ENCODE results near the gene DYNLT5. TPM values are rescaled to one million over a fixed set of nuclear protein-coding genes. Genes with fewer than 3 reads are reported as not detected.

DYNLT5 gene
- total and polyA plus RNA-seq, 3 experiments from 2014 or later: not detected

DNA sequence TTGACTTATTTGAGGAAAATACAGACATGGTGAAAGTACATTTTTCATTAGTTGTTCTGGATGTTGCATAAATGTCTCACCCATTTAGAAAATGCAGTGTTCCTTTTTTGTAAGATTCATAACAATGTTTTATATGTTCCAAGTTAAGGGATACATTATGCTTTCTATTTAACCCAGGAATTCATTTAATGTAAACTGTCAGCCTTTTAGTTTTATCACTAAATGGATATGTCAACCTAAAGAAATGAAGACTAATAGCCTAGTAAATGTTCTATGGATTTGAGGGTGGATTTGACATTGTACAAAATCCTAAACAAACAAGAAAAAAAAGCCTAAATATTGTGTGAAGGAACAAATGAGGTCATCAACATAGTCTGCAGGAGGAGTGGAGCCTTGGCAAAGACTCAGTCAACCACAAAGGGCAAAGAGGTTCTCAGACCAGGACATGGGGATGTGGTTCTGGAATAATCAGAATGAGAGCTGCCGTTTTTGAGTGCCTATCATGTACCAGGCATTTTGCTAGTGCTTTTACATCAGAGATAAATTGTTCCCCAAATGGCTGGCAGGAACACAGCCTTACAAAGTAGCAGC lies 57.6 kb downstream of the DYNLT5 start:
- DNase-seq: no peak
- CTCF ChIA-PET: no interaction called here
- peaks cover 0 to 1% (median 0%) of the 10 kb centered on the region in 5 donors for H3K9me3 Mint-ChIP-seq
- no peaks in the 10 kb centered on the region for H3K36me3 ChIP-seq (ENCODE audit: insufficient read depth, low read length)
- no peak overlapping the region for H3K4me3 ChIP-seq (ENCODE audit: low read length)
- peaks cover 0 to 11% (median 0%) of the 10 kb centered on the region in 3 donors for H3K36me3 Mint-ChIP-seq
- no peaks in the 10 kb centered on the region for H3K27me3 ChIP-seq (ENCODE audit: insufficient read depth, low read length, poor library complexity, severe bottlenecking)
- H3K4me1 ChIP-seq (ENCODE audit: insufficient read depth, low read length): no peaks in the 10 kb centered on the region
- POLR2A ChIA-PET: no interaction called here
- no peaks in the 10 kb centered on the region for H3K9me3 ChIP-seq (ENCODE audit: low read length)
- H3K4me1 Mint-ChIP-seq: no peaks in the 10 kb centered on the region
- no peak overlapping the region for H3K4me3 Mint-ChIP-seq
- peaks cover 7% of the 10 kb centered on the region in 2 donors for H3K27me3 Mint-ChIP-seq
- H3K27ac ChIP-seq (ENCODE audit: low read depth, low read length): no peak overlapping the region
- no peak overlapping the region for H3K27ac Mint-ChIP-seq

- Histone ChIP-seq H3K27ac (ENCODE audit: low read depth, low read length) (no peak overlapping the region), H3K4me3 (ENCODE audit: low read length) (no peak overlapping the region), H3K27me3 (ENCODE audit: insufficient read depth, low read length, poor library complexity, severe bottlenecking) (no peaks in the 10 kb centered on the region), H3K9me3 (ENCODE audit: low read length) (no peaks in the 10 kb centered on the region), H3K4me1 (ENCODE audit: insufficient read depth, low read length) (no peaks in the 10 kb centered on the region), H3K36me3 (ENCODE audit: insufficient read depth, low read length) (no peaks in the 10 kb centered on the region)
- CTCF ChIA-PET: no interaction called here
- Mint-ChIP-seq H3K27ac (no peak overlapping the region), H3K4me1 (no peaks in the 10 kb centered on the region), H3K27me3 (no peaks in the 10 kb centered on the region), H3K4me3 (no peak overlapping the region), H3K36me3 (peaks cover 0 to 18% (median 2%) of the 10 kb centered on the region in 3 donors), H3K9me3 (peaks cover 0 to 5% (median 2%) of the 10 kb centered on the region in 5 donors)
- DNase-seq: no peak
- POLR2A ChIA-PET: no interaction called here
These were observed 72.5 kb downstream of the DYNLT5 start for GRCh38 chr1:66824771-66825170.

Other genes with a start within 250 kb of the DYNLT5 start
- gene SGIP1, start 218.3 kb upstream of the DYNLT5 start, total RNA-seq: not detected
- gene SGIP1, start 218.3 kb upstream of the DYNLT5 start, polyA plus RNA-seq: not detected
- not detected for gene INSL5, start 48.8 kb downstream of the DYNLT5 start, total RNA-seq
- gene INSL5, start 48.8 kb downstream of the DYNLT5 start, polyA plus RNA-seq: not detected
- 1 to 10 TPM in 1 of 2 experiments, under 1 TPM in 1; 0.86 to 1.8 TPM for gene DNAI4, start 172.4 kb downstream of the DYNLT5 start, total RNA-seq
- gene DNAI4, start 172.4 kb downstream of the DYNLT5 start, polyA plus RNA-seq: 0.77 TPM
- 10 to 100 TPM; 53.1 to 55.3 TPM for gene MIER1, start 172.5 kb downstream of the DYNLT5 start, total RNA-seq
- 38.6 TPM for gene MIER1, start 172.5 kb downstream of the DYNLT5 start, polyA plus RNA-seq

Data from CD8-positive, alpha-beta memory T cell (primary cell).